Measurements from ENCODE around the gene EPHB1. TPM values are rescaled to one million over a fixed set of nuclear protein-coding genes. Genes with fewer than 3 reads are reported as not detected.
"Not testable (repeated sequence)": the region's sequence is repeated elsewhere in the genome, so short reads cannot be mapped to it uniquely, and the experiment has no call there.

Gene EPHB1
- total RNA-seq, 2 experiments from 2014 or later, result 0.32 TPM; not detected in 1

GRCh38 chr3:135047061-135047460 lies 252.0 kb downstream of the EPHB1 start:
- H3K9me3 Mint-ChIP-seq, result no peaks in the 10 kb centered on the region
- H3K27me3 Mint-ChIP-seq (ENCODE audit: low read depth), result no peaks in the 10 kb centered on the region
- CTCF ChIA-PET, result no interaction called here
- no peaks in the 10 kb centered on the region for H3K36me3 Mint-ChIP-seq (ENCODE audit: low read depth)
- intact Hi-C loops (cut with micrococcal nuclease), result no loop called here
- no peaks in the 10 kb centered on the region for H3K4me1 Mint-ChIP-seq (ENCODE audit: low read depth)
- no peak overlapping the region for H3K4me3 Mint-ChIP-seq
- no peak for DNase-seq
- no peak overlapping the region for H3K27ac Mint-ChIP-seq

- Mint-ChIP-seq H3K9me3 (no peaks in the 10 kb centered on the region), H3K4me3 (no peak overlapping the region), H3K27me3 (ENCODE audit: low read depth) (no peaks in the 10 kb centered on the region), H3K27ac (no peak overlapping the region), H3K4me1 (ENCODE audit: low read depth) (no peaks in the 10 kb centered on the region), H3K36me3 (ENCODE audit: low read depth) (no peaks in the 10 kb centered on the region)
- CTCF ChIA-PET, result no interaction called here
- intact Hi-C loops (cut with micrococcal nuclease), result no loop called here
- no peak for DNase-seq
Measured at GRCh38 chr3:135050536-135050935, 255.5 kb downstream of the EPHB1 start.

DNA sequence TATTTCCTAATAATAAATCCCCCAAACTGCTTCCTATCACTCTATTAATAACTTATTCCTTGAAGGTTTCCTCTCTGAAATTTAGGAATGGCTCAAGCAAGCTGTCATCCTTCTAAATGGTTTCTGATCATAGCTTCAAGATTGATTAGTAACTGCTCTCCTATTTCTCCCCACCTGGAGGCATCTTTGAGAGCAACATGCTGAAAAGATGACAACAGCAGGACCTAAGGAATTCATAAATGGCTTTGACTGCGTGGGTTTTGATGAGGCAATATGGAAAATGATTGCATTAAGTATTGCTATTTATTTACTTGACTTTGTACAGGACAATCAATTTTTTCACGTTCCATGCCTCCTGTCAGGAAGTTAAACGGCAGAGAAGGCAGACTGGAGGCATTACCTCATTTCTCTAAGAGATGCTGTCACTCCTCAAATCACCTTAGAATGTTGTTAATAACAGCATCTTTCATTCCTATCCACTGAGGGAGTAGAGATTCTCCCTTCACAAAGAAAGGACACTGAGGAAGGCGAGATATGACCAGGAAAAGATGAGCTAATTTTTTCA lies 256.4 kb downstream of the EPHB1 start:
- intact Hi-C loops (cut with micrococcal nuclease), result no loop called here
- no peaks in the 10 kb centered on the region for H3K27me3 Mint-ChIP-seq (ENCODE audit: low read depth)
- CTCF ChIA-PET, result no interaction called here

DNA sequence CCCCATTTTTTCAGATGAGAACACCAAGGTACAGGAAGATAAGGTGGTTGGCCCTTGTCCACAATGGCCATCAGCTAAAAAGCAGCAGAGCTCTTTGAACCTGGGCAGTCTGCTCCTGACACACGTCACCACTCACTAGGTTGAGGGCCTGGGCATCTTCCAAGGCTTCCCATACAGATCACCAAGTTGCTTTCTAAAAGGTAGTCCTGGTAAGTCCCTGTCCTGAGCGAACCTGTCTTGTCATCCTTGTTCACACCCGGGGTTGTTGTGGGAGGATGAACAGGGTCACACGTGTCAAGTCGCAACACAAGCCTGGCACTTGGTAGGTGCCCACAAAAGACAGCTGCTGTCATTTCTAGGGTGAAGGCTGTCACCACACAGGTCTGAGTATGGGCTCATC lies 260.4 kb downstream of the EPHB1 start:
- H3K4me3 Mint-ChIP-seq, result no peak overlapping the region
- H3K36me3 Mint-ChIP-seq (ENCODE audit: low read depth), result no peaks in the 10 kb centered on the region
- no peaks in the 10 kb centered on the region for H3K4me1 Mint-ChIP-seq (ENCODE audit: low read depth)
- DNase-seq, result no peak
- H3K9me3 Mint-ChIP-seq, result no peaks in the 10 kb centered on the region
- CTCF ChIA-PET, result no interaction called here
- no peaks in the 10 kb centered on the region for H3K27me3 Mint-ChIP-seq (ENCODE audit: low read depth)
- no peak overlapping the region for H3K27ac Mint-ChIP-seq
- intact Hi-C loops (cut with micrococcal nuclease), result no loop called here

More for the DNA sequence above, 256.4 kb downstream of the EPHB1 start:
- Mint-ChIP-seq H3K4me1 (ENCODE audit: low read depth) (no peaks in the 10 kb centered on the region), H3K9me3 (no peaks in the 10 kb centered on the region), H3K4me3 (no peak overlapping the region), H3K27ac (no peak overlapping the region), H3K36me3 (ENCODE audit: low read depth) (no peaks in the 10 kb centered on the region)
- no peak for DNase-seq

DNA sequence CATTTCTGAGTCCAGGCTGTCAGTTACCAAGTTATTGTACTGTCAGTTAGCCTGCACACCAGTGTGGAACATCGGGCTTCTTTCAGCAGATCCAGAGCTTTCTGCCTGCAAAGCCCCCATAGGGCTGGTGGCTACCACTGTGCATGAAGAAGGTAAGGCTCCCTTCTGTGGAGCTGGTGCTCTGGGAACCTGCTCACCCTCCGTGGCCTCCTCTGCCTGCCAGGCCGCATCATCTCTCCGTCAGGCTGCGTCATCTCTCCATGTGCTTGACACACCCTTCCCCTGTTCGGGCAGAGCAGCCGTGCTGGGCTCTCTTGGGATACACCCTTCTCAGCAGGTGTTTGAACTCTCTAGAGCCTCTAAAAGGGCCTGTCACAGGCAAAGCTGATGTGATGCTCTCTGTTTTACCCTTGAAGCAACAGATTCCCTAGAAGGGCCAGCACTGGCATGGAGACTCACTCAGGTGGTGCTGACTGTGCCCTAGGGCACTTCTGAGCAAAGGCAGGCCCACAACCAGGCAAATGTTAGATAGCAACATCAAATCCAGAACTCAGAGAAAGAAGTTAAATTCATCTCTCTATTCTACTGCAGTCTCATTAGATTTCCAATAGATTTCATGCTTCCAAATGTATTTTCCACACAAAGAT lies 261.1 kb downstream of the EPHB1 start:
- Mint-ChIP-seq H3K9me3 (peaks cover 4% of the 10 kb centered on the region), H3K27ac (no peak overlapping the region), H3K27me3 (ENCODE audit: low read depth) (no peaks in the 10 kb centered on the region), H3K4me1 (ENCODE audit: low read depth) (no peaks in the 10 kb centered on the region), H3K4me3 (no peak overlapping the region), H3K36me3 (ENCODE audit: low read depth) (no peaks in the 10 kb centered on the region)
- no peak for DNase-seq
- CTCF ChIA-PET, result no interaction called here
- intact Hi-C loops (cut with micrococcal nuclease), result no loop called here

DNA sequence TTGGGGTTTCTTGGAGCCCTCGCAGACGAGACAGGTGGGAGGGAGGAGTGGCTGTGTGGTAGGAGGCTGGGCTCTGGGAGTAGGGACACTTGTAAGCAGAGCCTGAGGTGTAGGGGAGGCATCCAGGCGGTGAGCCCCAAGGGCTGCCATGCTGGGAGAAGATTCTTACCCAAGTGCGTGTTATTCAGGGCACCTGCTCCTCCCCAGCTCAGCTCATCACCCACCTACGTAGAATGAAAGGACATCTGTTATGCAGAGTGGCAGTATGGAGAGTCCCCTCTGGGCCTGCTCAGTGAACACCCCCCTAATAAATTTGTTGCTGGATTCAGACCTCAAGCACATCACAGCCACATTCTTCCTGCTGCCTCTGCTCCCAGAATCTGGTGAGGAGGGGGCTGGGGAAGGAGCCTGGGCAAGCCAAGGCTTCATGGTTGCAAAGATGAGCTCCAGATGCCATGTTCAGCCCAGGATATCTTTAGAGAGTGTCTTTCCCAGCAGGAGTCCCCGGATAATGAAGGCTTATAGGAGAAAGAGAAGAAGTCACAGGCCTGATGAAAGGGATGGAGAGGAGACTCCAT lies 261.8 kb downstream of the EPHB1 start:
- CTCF ChIA-PET, result no interaction called here
- intact Hi-C loops (cut with micrococcal nuclease), result no loop called here
- H3K9me3 Mint-ChIP-seq, result peaks cover 4% of the 10 kb centered on the region
- no peaks in the 10 kb centered on the region for H3K4me1 Mint-ChIP-seq (ENCODE audit: low read depth)
- H3K27ac Mint-ChIP-seq, result no peak overlapping the region
- no peak for DNase-seq
- H3K27me3 Mint-ChIP-seq (ENCODE audit: low read depth), result no peaks in the 10 kb centered on the region
- no peak overlapping the region for H3K4me3 Mint-ChIP-seq
- H3K36me3 Mint-ChIP-seq (ENCODE audit: low read depth), result no peaks in the 10 kb centered on the region

DNA sequence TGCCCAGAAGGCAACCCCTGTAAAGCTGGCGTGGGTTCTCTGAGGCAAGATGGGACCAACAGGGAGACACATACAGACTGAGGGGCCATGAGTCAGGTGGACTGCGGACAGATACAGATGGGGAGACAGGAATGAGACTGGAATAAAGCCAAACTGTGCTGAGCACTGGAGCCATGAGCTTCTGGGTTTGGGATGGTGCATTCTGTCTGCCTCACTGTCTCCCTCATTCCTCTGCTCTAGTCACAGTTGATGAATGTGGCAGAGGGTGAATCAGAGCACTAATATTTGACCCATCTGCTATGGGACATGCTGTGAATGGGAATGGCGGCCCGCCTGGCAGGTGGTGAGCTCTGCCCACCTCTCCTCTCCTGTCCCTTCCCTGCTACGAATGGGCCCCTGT lies 262.9 kb downstream of the EPHB1 start:
- Mint-ChIP-seq H3K9me3 (peaks cover 12% of the 10 kb centered on the region), H3K4me1 (ENCODE audit: low read depth) (no peaks in the 10 kb centered on the region), H3K36me3 (ENCODE audit: low read depth) (no peaks in the 10 kb centered on the region), H3K27ac (no peak overlapping the region), H3K27me3 (ENCODE audit: low read depth) (no peaks in the 10 kb centered on the region), H3K4me3 (no peak overlapping the region)
- intact Hi-C loops (cut with micrococcal nuclease), result no loop called here
- CTCF ChIA-PET, result no interaction called here
- no peak for DNase-seq

GRCh38 chr3:135059580-135059979 lies 264.5 kb downstream of the EPHB1 start:
- DNase-seq, result no peak
- H3K27me3 Mint-ChIP-seq (ENCODE audit: low read depth), result no peaks in the 10 kb centered on the region
- no peaks in the 10 kb centered on the region for H3K4me1 Mint-ChIP-seq (ENCODE audit: low read depth)
- H3K4me3 Mint-ChIP-seq, result no peak overlapping the region
- CTCF ChIA-PET, result no interaction called here
- peaks cover 13% of the 10 kb centered on the region for H3K9me3 Mint-ChIP-seq
- no peaks in the 10 kb centered on the region for H3K36me3 Mint-ChIP-seq (ENCODE audit: low read depth)
- intact Hi-C loops (cut with micrococcal nuclease), result no loop called here
- H3K27ac Mint-ChIP-seq, result no peak overlapping the region

DNA sequence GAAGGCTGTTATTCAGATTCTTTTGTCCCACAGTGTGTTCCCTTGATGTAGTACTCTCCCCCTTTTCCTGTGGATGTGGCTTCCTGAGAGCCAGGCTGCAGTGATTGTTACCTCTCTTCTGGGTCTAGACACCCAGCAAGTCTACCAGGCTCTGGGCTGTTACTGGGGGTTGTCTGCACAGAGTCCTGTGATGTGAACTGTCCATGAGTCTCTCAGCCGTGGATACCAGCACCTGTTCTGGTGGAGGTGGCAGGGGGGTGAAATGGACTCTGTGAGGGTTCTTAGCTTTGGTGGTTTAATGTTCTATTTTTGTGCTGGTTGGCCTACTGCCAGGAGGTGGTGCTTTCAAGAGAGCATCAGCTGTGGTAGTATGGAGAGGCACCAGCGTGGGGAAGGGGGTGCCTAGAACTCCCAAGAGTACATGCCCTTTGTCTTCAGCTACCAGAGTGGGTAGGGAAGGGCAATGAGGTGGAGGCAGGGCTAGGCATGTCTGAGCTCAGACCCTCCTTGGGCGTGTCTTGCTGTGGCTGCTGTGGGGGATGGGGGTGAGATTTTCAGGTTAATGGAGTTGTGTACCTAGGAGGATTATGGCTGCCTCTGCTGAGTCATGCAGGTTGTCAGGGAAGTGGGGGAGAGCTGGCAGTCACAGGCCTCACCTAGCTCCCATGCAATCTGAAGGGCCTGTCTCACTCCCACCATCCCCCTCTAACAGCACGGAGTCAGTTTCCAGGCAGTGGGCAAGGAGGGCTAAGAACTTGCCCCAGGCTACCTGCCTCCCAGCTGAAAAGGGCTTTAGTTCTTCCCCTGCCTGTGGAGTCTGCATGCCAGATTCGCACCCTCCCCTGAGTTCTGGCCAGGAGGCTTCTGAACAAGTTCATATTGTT lies 272.0 kb downstream of the EPHB1 start:
- H3K27ac Mint-ChIP-seq; DNase-seq; intact Hi-C loops (cut with micrococcal nuclease); CTCF ChIA-PET; H3K9me3 Mint-ChIP-seq; H3K27me3 Mint-ChIP-seq (ENCODE audit: low read depth); H3K4me3 Mint-ChIP-seq; H3K36me3 Mint-ChIP-seq (ENCODE audit: low read depth); H3K4me1 Mint-ChIP-seq (ENCODE audit: low read depth): not testable (repeated sequence)

DNA sequence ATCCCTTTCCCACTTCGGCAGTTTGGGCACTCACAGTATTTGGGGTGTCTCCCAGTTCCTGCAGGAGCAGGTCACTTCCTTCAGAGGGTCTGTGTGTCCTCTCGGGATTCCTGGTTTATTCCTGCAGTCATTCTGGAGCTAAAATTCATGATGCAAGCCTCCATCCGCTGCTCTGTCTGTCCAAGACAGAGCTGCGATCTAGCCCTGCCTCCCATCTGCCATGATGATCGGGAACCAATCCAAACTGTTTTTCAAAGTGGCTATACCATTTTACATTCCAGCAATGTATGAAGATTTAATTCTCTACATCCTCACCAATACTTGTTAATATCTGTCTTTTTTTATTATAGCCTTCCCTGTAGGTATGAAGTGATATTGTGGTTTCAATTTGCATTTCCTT lies 273.0 kb downstream of the EPHB1 start:
- intact Hi-C loops (cut with micrococcal nuclease), result no loop called here
- Mint-ChIP-seq H3K4me3 (no peak overlapping the region), H3K27me3 (ENCODE audit: low read depth) (peaks cover 4% of the 10 kb centered on the region), H3K27ac (no peak overlapping the region), H3K9me3 (peaks cover 5% of the 10 kb centered on the region), H3K36me3 (ENCODE audit: low read depth) (no peaks in the 10 kb centered on the region), H3K4me1 (ENCODE audit: low read depth) (no peaks in the 10 kb centered on the region)
- CTCF ChIA-PET, result no interaction called here
- no peak for DNase-seq

GRCh38 chr3:135069406-135069805 lies 274.3 kb downstream of the EPHB1 start:
- Mint-ChIP-seq H3K36me3 (ENCODE audit: low read depth) (no peaks in the 10 kb centered on the region), H3K27ac (no peak overlapping the region), H3K27me3 (ENCODE audit: low read depth) (peaks cover 4% of the 10 kb centered on the region), H3K4me1 (ENCODE audit: low read depth) (no peaks in the 10 kb centered on the region), H3K9me3 (peaks cover 5% of the 10 kb centered on the region), H3K4me3 (no peak overlapping the region)
- CTCF ChIA-PET, result no interaction called here
- no peak for DNase-seq
- intact Hi-C loops (cut with micrococcal nuclease), result no loop called here

- Mint-ChIP-seq H3K27ac (no peak overlapping the region), H3K9me3 (peaks cover 5% of the 10 kb centered on the region), H3K4me1 (ENCODE audit: low read depth) (no peaks in the 10 kb centered on the region), H3K36me3 (ENCODE audit: low read depth) (no peaks in the 10 kb centered on the region), H3K27me3 (ENCODE audit: low read depth) (peaks cover 4% of the 10 kb centered on the region), H3K4me3 (no peak overlapping the region)
- intact Hi-C loops (cut with micrococcal nuclease), result no loop called here
- DNase-seq, result no peak
- CTCF ChIA-PET, result no interaction called here
Measured at GRCh38 chr3:135071483-135071882, 276.4 kb downstream of the EPHB1 start.

DNA sequence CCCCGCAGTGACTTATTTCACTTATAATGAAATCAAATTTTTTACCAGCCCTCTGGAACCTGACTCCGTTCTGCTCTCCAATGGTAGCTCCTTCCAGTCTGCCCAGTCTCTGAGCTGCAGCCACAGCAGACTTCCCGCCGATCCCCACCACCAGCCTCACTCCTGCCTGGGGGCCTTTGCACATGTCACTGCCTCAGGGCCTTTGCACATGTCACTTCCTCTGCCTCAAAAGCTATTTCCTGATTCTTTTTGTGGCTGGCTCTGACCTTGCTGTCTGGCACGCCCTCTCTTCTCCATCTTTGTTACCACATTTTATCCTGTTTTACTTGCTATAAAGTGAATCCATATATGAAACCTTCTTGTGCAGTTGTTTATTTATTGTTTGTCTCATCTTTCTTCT lies 277.4 kb downstream of the EPHB1 start:
- Mint-ChIP-seq H3K4me3 (no peak overlapping the region), H3K9me3 (peaks cover 5% of the 10 kb centered on the region), H3K27me3 (ENCODE audit: low read depth) (peaks cover 4% of the 10 kb centered on the region), H3K36me3 (ENCODE audit: low read depth) (no peaks in the 10 kb centered on the region), H3K27ac (no peak overlapping the region), H3K4me1 (ENCODE audit: low read depth) (no peaks in the 10 kb centered on the region)
- intact Hi-C loops (cut with micrococcal nuclease), result no loop called here
- CTCF ChIA-PET, result no interaction called here
- DNase-seq, result no peak

All from activated naive CD4-positive, alpha-beta T cell treated with anti-CD3 and anti-CD28 coated beads for 36 hours (primary cell).